HG03442 (cell line): ENCODE measurements around the gene H2BK1.

ENCODE experiments used
- ATAC-seq: cut with Tn5 transposase; IDR thresholded peaks from one replicate; pipeline ENCODE4 v1.9.1; 2021; ENCODE audit warnings: mild to moderate bottlenecking, moderate library complexity; ENCODE audit not compliant: unreplicated experiment

Gene H2BK1

GRCh38 chr7:151205730-151206129 lies 4.6 kb downstream of the H2BK1 start:
- no peak for ATAC-seq

GRCh38 chr7:151204383-151205032 lies 5.8 kb downstream of the H2BK1 start:
- no peak for ATAC-seq

- no peak for ATAC-seq
These were observed 7.5 kb downstream of the H2BK1 start for GRCh38 chr7:151202836-151203235.

- ATAC-seq: no peak
These were observed 8.5 kb downstream of the H2BK1 start for GRCh38 chr7:151201751-151202150.

- ATAC-seq: no peak
These were observed 8.9 kb downstream of the H2BK1 start for GRCh38 chr7:151201344-151201743.

GRCh38 chr7:151198945-151199848 lies 11.1 kb downstream of the H2BK1 start:
- no peak for ATAC-seq

- ATAC-seq: no peak
These were observed 12.4 kb downstream of the H2BK1 start for GRCh38 chr7:151197932-151198331.

- ATAC-seq: no peak
These were observed 14.5 kb downstream of the H2BK1 start for GRCh38 chr7:151195616-151196450.

- ATAC-seq: no peak
These were observed 16.1 kb downstream of the H2BK1 start for GRCh38 chr7:151194188-151194587.

- no peak for ATAC-seq
These were observed 16.9 kb downstream of the H2BK1 start for GRCh38 chr7:151193203-151193978.

- ATAC-seq: no peak
These were observed 18.2 kb downstream of the H2BK1 start for GRCh38 chr7:151192002-151192539.

GRCh38 chr7:151191544-151191943 lies 18.7 kb downstream of the H2BK1 start:
- ATAC-seq: no peak

GRCh38 chr7:151189038-151189437 lies 21.2 kb downstream of the H2BK1 start:
- no peak for ATAC-seq

GRCh38 chr7:151188252-151188542 lies 22.1 kb downstream of the H2BK1 start:
- no peak for ATAC-seq

GRCh38 chr7:151187409-151188251 lies 22.7 kb downstream of the H2BK1 start:
- no peak for ATAC-seq

- no peak for ATAC-seq
These were observed 23.5 kb downstream of the H2BK1 start, which contains the start of gene ASB10 for GRCh38 chr7:151186640-151187408. TSS of gene ASB10 (minus strand) at chr7:151187250. CDS start at chr7:151187130, 120 bp downstream.

GRCh38 chr7:151185762-151186639 lies 24.3 kb downstream of the H2BK1 start:
- ATAC-seq: no peak

- no peak for ATAC-seq
These were observed 29.3 kb downstream of the H2BK1 start for GRCh38 chr7:151181011-151181431.
